ENCODE measurements around the gene RMC1. TPM values are rescaled to one million over a fixed set of nuclear protein-coding genes. Genes with fewer than 3 reads are reported as not detected.
A peak's percentile ranks its signal among the peaks of the same experiment; 100 is the strongest.

RMC1 gene
- total and polyA plus RNA-seq, 11 donors, result 12.2 to 27.8 (median 17.5) TPM

DNA sequence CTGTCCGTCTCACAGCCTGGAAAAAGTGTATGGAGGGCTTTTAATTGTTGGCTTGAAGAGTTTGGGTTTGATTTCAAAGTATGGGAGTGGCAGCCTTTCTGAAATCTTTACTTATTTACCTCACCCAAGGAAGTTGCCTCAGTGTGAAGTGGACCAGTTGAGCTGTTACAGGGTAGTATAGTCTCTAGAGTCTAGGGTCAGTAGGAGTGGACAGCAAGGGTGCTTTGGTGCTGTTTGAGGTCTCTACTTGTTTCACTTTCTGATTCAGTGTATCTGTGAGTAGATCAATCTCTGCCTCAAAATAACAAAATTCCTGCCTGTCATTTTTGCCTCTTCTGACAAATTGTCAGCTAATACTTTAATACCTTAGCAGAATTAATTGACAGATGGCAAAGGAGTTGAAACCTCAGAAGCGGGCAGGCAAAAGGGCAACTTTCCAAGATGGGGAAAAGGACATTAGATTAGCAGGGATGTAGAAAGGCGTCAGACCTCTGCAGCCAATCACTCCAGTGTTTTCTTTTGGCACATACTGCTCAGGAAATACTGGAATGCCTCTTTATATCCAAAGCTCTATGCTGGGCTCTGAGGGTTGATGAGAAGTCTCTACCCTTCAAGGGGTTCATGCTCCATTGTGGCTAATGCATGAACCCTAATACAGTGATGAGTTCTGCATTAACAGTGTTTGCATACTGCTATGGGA, 44.3 kb upstream of the RMC1 start:
- DNase-seq (no peak), ATAC-seq (peak in 3 of 4 donors; percentile 37 to 59 (median 48))
- peaks cover 0 to 36% (median 19%) of the 10 kb centered on the region in 9 donors for H3K36me3 ChIP-seq
- WGBS, 4 donors, result 41 to 50% (median 46%) methylated on average over 3 of the region's 3 CpGs
- no peak overlapping the region for H3K4me3 ChIP-seq
- H3K27ac ChIP-seq, result peak overlapping the region in 1 of 12 donors; percentile 23
- H3K4me1 ChIP-seq, result peaks cover 4 to 80% (median 60%) of the 10 kb centered on the region in 12 donors
- TF ChIP-seq, protein P1, sequence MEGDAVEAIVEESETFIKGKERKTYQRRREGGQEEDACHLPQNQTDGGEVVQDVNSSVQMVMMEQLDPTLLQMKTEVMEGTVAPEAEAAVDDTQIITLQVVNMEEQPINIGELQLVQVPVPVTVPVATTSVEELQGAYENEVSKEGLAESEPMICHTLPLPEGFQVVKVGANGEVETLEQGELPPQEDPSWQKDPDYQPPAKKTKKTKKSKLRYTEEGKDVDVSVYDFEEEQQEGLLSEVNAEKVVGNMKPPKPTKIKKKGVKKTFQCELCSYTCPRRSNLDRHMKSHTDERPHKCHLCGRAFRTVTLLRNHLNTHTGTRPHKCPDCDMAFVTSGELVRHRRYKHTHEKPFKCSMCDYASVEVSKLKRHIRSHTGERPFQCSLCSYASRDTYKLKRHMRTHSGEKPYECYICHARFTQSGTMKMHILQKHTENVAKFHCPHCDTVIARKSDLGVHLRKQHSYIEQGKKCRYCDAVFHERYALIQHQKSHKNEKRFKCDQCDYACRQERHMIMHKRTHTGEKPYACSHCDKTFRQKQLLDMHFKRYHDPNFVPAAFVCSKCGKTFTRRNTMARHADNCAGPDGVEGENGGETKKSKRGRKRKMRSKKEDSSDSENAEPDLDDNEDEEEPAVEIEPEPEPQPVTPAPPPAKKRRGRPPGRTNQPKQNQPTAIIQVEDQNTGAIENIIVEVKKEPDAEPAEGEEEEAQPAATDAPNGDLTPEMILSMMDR (IDR thresholded peaks at IDR 0.05), result no peak
- TF ChIP-seq POLR2A (IDR thresholded peaks at IDR 0.05), result no peak
- no peaks in the 10 kb centered on the region for H3K9me3 ChIP-seq
- H3K27me3 ChIP-seq, result no peaks in the 10 kb centered on the region
- intact Hi-C loops (cut with DNase I), result no loop called here

- intact Hi-C loops (cut with DNase I), result no loop called here
- Histone ChIP-seq H3K27ac (peak overlapping the region in 1 of 12 donors; percentile 23), H3K27me3 (no peaks in the 10 kb centered on the region), H3K4me1 (peaks cover 4 to 74% (median 55%) of the 10 kb centered on the region in 12 donors), H3K9me3 (no peaks in the 10 kb centered on the region), H3K4me3 (no peak overlapping the region), H3K36me3 (peaks cover 0 to 41% (median 25%) of the 10 kb centered on the region in 9 donors)
- no peak for DNase-seq
- ATAC-seq, result no peak
- TF ChIP-seq, protein P1 (IDR thresholded peaks at IDR 0.05), result no peak
- TF ChIP-seq POLR2A (IDR thresholded peaks at IDR 0.05), result no peak
- 86 to 92% (median 90%) methylated on average over 7 of the region's 7 CpGs for WGBS, 4 donors
Observed at GRCh38 chr18:23459530-23459921, 43.8 kb upstream of the RMC1 start.

DNA sequence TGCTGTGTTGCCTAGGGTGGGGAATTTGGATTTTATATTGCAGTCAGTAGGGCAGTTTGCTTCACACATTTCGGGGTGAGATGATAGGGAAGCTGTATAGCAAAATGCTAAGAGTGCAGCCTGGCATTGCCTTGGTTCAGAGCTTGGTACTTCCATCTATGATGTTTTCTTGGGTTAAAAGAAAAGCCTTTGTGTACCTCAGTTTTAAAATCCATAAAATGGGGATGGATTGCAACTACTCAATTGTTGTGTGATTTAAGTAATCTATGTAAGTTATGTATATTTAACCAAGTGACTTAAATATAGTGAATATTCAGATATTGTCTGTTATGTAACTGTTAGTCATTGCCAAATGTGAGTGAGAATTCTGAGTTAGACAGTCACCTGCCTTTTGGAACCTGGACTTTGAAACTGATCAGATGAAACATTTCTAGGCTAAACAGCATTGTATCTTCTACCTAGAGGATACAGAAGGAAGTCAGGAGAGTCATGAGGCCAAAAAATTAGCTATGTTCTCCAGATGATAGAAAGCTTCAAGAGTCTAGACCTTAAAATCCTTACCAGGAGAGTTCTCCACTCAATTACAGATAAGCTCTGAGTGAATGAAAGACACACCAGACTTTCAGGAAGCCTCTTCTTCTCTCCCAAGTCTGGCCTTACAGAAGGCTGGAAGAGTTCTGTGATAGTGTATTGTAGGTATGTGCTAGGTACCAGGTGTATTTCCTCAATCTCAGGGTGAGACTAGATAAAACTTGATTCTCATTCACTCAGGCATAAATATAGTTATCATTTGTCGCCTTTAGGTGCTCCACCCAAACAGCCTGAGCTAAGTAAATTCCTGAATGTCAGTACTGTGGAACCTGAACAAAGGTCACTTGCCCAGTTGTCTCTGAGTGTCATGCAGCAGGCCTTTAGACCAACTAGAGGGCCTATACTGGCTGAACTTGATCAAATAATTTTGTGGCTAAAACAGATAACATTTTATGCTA, 42.7 kb upstream of the RMC1 start:
- Histone ChIP-seq H3K4me3 (no peak overlapping the region), H3K4me1 (peaks cover 4 to 65% (median 50%) of the 10 kb centered on the region in 12 donors), H3K27me3 (no peaks in the 10 kb centered on the region), H3K9me3 (no peaks in the 10 kb centered on the region), H3K27ac (no peak overlapping the region), H3K36me3 (peaks cover 0 to 49% (median 35%) of the 10 kb centered on the region in 9 donors)
- 65 to 78% (median 72%) methylated on average over 2 of the region's 2 CpGs for WGBS, 4 donors
- no peak for TF ChIP-seq POLR2A (IDR thresholded peaks at IDR 0.05)
- TF ChIP-seq, protein P1 (IDR thresholded peaks at IDR 0.05), result no peak
- intact Hi-C loops (cut with DNase I), result no loop called here
- ATAC-seq, result peak; percentile 38 to 55 (median 42)
- DNase-seq, result no peak

DNA sequence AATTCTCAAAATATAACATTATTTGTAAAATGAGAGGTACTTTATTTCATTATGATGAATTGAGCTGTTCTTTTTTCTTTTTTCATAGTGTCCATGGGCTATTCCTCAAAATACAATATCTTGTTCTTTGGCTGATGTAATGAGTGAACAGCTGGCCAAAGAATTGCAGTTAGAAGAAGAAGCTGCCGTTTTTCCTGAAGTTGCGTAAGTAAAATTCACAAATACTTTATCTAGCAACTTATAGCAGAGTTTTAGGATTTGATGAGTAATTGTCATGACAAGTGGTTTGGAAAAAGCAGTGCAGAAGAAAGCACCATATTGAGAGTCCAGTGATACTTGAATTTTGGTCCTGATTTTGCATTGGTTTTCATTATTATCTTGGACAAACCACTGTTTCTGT, 40.4 kb upstream of the RMC1 start:
- TF ChIP-seq POLR2A (IDR thresholded peaks at IDR 0.05), result no peak
- TF ChIP-seq, protein P1 (IDR thresholded peaks at IDR 0.05), result no peak
- Histone ChIP-seq H3K9me3 (no peaks in the 10 kb centered on the region), H3K4me3 (no peak overlapping the region), H3K36me3 (peaks cover 0 to 59% (median 58%) of the 10 kb centered on the region in 9 donors), H3K27me3 (no peaks in the 10 kb centered on the region), H3K27ac (no peak overlapping the region), H3K4me1 (peaks cover 0 to 44% (median 30%) of the 10 kb centered on the region in 12 donors)
- WGBS, 4 donors, result 77 to 87% (median 79%) methylated on average over 2 of the region's 2 CpGs
- ATAC-seq (no peak), DNase-seq (no peak)
- intact Hi-C loops (cut with DNase I), result no loop called here

Data from heart left ventricle (tissue), 16 donors.